GM23338 (cell line): ENCODE measurements around the gene FADD.

Source experiments
- CREB1 ChIP-seq: fragments of 250-450 bp; sonication (Bioruptor Pico); IDR thresholded peaks from 2 replicates; pipeline ENCODE4 v1.5.0; 2020; ENCODE audit warnings: low read depth, mild to moderate bottlenecking, moderate library complexity
- EZH2 ChIP-seq: fragments of 200-600 bp; sonication (generic); IDR thresholded peaks from one replicate; pipeline ENCODE4 v1.8.0; 2017; ENCODE audit warnings: antibody characterized with exemption, mild to moderate bottlenecking, low read depth; ENCODE audit not compliant: unreplicated experiment
- TF ChIP-seq, protein P1 (sequence below), 2 experiments: fragments of 200-600 bp in 1 of 2; sonication (generic) in 1 of 2; conservative IDR thresholded peaks; 2 replicates each; pipeline versions ENCODE4 v1.5.1 to v1.6.1; 2016 to 2017; ENCODE audit warnings: antibody characterized with exemption in 2 of 2, low read depth in 2 of 2, mild to moderate bottlenecking in 2 of 2, moderate library complexity in 1 of 2
- TF ChIP-seq, protein P2 (sequence below): IDR thresholded peaks from 2 replicates; pipeline ENCODE4 v1.6.1; 2016; ENCODE audit warnings: antibody characterized with exemption

DNA sequence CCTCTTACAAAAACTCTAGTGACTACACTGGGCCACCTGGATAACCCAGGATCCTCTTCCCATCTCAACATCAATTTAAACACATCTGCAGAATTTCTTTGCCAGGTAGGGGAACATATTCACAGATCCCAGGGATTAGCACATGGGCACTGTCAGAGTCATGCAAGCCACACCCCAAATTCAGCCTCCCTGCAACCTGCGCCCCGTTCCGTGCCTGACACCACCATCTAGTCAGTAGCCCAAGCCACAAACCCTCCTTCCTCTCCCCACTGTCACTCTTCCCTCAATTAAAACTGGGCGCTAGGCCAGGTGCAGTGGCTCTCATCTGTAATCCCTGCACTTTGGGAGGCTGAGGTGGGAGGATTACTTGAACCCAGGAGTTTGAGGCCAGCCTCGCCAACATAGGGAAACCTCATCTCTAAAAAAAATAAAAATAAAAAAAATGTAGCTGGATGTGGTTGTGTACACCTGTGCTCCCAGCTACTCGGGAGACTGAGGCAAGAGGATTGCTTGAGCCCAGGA, 6.4 kb downstream of the FADD start:
- TF ChIP-seq, protein P1, sequence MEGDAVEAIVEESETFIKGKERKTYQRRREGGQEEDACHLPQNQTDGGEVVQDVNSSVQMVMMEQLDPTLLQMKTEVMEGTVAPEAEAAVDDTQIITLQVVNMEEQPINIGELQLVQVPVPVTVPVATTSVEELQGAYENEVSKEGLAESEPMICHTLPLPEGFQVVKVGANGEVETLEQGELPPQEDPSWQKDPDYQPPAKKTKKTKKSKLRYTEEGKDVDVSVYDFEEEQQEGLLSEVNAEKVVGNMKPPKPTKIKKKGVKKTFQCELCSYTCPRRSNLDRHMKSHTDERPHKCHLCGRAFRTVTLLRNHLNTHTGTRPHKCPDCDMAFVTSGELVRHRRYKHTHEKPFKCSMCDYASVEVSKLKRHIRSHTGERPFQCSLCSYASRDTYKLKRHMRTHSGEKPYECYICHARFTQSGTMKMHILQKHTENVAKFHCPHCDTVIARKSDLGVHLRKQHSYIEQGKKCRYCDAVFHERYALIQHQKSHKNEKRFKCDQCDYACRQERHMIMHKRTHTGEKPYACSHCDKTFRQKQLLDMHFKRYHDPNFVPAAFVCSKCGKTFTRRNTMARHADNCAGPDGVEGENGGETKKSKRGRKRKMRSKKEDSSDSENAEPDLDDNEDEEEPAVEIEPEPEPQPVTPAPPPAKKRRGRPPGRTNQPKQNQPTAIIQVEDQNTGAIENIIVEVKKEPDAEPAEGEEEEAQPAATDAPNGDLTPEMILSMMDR (conservative IDR thresholded peaks at IDR 0.05; ENCODE audit: low read depth in 2 of 2) = no peak
- TF ChIP-seq EZH2 (no peak), CREB1 (CRISPR knock-in tag) (no peak)
- TF ChIP-seq, protein P2, sequence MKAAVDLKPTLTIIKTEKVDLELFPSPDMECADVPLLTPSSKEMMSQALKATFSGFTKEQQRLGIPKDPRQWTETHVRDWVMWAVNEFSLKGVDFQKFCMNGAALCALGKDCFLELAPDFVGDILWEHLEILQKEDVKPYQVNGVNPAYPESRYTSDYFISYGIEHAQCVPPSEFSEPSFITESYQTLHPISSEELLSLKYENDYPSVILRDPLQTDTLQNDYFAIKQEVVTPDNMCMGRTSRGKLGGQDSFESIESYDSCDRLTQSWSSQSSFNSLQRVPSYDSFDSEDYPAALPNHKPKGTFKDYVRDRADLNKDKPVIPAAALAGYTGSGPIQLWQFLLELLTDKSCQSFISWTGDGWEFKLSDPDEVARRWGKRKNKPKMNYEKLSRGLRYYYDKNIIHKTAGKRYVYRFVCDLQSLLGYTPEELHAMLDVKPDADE = no peak
